Endodermal cell (in vitro differentiated cells): ENCODE measurements around the gene NFIL3. TPM values are rescaled to one million over a fixed set of nuclear protein-coding genes. Genes with fewer than 3 reads are reported as not detected.
"Not testable (repeated sequence)": the region's sequence is repeated elsewhere in the genome, so short reads cannot be mapped to it uniquely, and the experiment has no call there.

Experiments used
- DNase-seq: peaks from one replicate; pipeline ENCODE4 v3.0.0-alpha.2; 2017
- H3K27ac ChIP-seq: 2 replicates; pipeline ENCODE4 v1.5.1; 2013; ENCODE audit warnings: mild to moderate bottlenecking, low read depth, low read length, moderate library complexity
- H3K27me3 ChIP-seq: 2 replicates; pipeline ENCODE4 v1.6.1; 2013; ENCODE audit warnings: mild to moderate bottlenecking, low read length, moderate library complexity; ENCODE audit not compliant: insufficient read depth, control insufficient read depth, poor library complexity, severe bottlenecking
- H3K36me3 ChIP-seq: 2 replicates; pipeline ENCODE4 v1.7.0; 2013; ENCODE audit warnings: mild to moderate bottlenecking, low read length, moderate library complexity; ENCODE audit not compliant: control insufficient read depth, insufficient read depth
- H3K4me1 ChIP-seq: one replicate; pipeline ENCODE4 v1.7.0; 2013; ENCODE audit warnings: low read length; ENCODE audit not compliant: control insufficient read depth, insufficient read depth
- H3K4me3 ChIP-seq: 2 replicates; pipeline ENCODE4 v1.5.1; 2013; ENCODE audit warnings: mild to moderate bottlenecking, low read length, moderate library complexity
- H3K9ac ChIP-seq: 2 replicates; pipeline ENCODE4 v1.6.1; 2013; ENCODE audit warnings: mild to moderate bottlenecking, low read length, moderate library complexity; ENCODE audit not compliant: poor library complexity, severe bottlenecking; ENCODE audit errors: extremely low read depth
- H3K9me3 ChIP-seq: 2 replicates; pipeline ENCODE4 v1.6.1; 2013; ENCODE audit warnings: mild to moderate bottlenecking, low read length, moderate library complexity; ENCODE audit not compliant: control insufficient read depth
- H3K27ac Mint-ChIP-seq: 2 replicates; pipeline ENCODE4 v1.8.0; 2020; ENCODE audit warnings: mixed read lengths
- H3K27me3 Mint-ChIP-seq: 2 replicates; pipeline ENCODE4 v1.8.0; 2021; ENCODE audit warnings: mild to moderate bottlenecking, mixed read lengths; ENCODE audit not compliant: insufficient read depth
- H3K36me3 Mint-ChIP-seq: 2 replicates; pipeline ENCODE4 v1.8.0; 2020; ENCODE audit warnings: low read depth, mixed read lengths
- H3K4me1 Mint-ChIP-seq: 2 replicates; pipeline ENCODE4 v1.8.0; 2020; ENCODE audit warnings: mixed read lengths
- H3K4me3 Mint-ChIP-seq: 2 replicates; pipeline ENCODE4 v1.8.0; 2020; ENCODE audit warnings: mild to moderate bottlenecking, moderate library complexity, mixed read lengths
- H3K9me3 Mint-ChIP-seq: 2 replicates; pipeline ENCODE4 v1.8.0; 2020; ENCODE audit warnings: mild to moderate bottlenecking, mixed read lengths
- CTCF ChIP-seq: fragments of 200-600 bp; sonication (generic); conservative IDR thresholded peaks from 2 replicates; pipeline ENCODE4 v1.5.0; 2021; ENCODE audit warnings: antibody characterized with exemption, mild to moderate bottlenecking
- WGBS, 2 experiments: methylation state at CpG; one replicate each; pipeline versions ENCODE4 v1.1.5 to v1.1.7; 2013; ENCODE audit warnings: missing lambda C conversion rate in 2 of 2, mixed read lengths in 1 of 2; ENCODE audit not compliant: insufficient coverage in 1 of 2, insufficient read length in 1 of 2; 5-methylcytosine and 5-hydroxymethylcytosine counted together
- total RNA-seq, 2 donors: library from RNA; stranded (reverse); fragmentation: NEBNext Ultra II Directional in 1 of 2; extraction: Animal tissue kit (Norgen Biotek cat#: 25700) in 1 of 2; gene quantifications; 2 replicates in 1 of 2; 3 replicates in 1 of 2; pipeline ENCODE4 v1.2.1, GENCODE V29; 2021

The NFIL3 gene
- total RNA-seq, 2 donors from 2014 or later = 13.5 to 17.4 TPM

DNA sequence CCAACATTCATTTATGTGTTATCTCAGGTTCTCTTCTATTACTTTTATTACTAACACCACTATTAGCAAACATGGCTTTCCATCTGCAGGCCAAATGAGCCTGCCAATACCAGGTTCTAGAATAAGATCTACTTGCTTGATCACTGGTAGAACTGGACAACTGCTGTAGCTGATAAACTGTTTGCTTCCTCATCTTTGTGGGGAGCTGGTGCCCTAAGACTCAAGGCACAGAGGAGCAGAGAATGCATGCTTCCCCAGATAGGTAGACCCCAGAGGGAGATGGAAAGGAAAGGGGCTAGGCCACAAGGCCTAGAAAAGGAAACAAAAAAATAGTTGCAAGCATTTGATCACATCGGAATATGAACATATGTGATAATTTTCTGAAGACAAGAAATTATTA is 31.2 kb downstream of the NFIL3 start:
- WGBS, 2 experiments = no CpG with 5 or more reads among the region's 1 CpG
- Mint-ChIP-seq H3K27ac (no peak overlapping the region), H3K36me3 (no peaks in the 10 kb centered on the region), H3K9me3 (no peaks in the 10 kb centered on the region), H3K4me1 (no peaks in the 10 kb centered on the region), H3K4me3 (no peak overlapping the region), H3K27me3 (peaks cover 8% of the 10 kb centered on the region)
- Histone ChIP-seq H3K9ac (no peak overlapping the region), H3K27ac (no peak overlapping the region), H3K27me3 (no peaks in the 10 kb centered on the region), H3K4me1 (no peaks in the 10 kb centered on the region), H3K4me3 (no peak overlapping the region), H3K36me3 (no peaks in the 10 kb centered on the region), H3K9me3 (no peaks in the 10 kb centered on the region)
- no peak for DNase-seq
- no peak for TF ChIP-seq CTCF

- H3K27me3 Mint-ChIP-seq = peaks cover 8% of the 10 kb centered on the region
- no peaks in the 10 kb centered on the region for H3K4me1 Mint-ChIP-seq
- DNase-seq = no peak
- H3K36me3 Mint-ChIP-seq = no peaks in the 10 kb centered on the region
- H3K27ac Mint-ChIP-seq = no peak overlapping the region
- Histone ChIP-seq H3K4me3 (no peak overlapping the region), H3K9ac (no peak overlapping the region), H3K36me3 (no peaks in the 10 kb centered on the region), H3K9me3 (no peaks in the 10 kb centered on the region), H3K27ac (no peak overlapping the region), H3K27me3 (no peaks in the 10 kb centered on the region), H3K4me1 (no peaks in the 10 kb centered on the region)
- no peak overlapping the region for H3K4me3 Mint-ChIP-seq
- H3K9me3 Mint-ChIP-seq = no peaks in the 10 kb centered on the region
- WGBS, 2 experiments = 95% methylated on average over 2 of the region's 2 CpGs; no CpG with 5 or more reads in 1 of the 2 experiments
- no peak for TF ChIP-seq CTCF
These were observed 31.8 kb downstream of the NFIL3 start for GRCh38 chr9:91391818-91392217.

DNA sequence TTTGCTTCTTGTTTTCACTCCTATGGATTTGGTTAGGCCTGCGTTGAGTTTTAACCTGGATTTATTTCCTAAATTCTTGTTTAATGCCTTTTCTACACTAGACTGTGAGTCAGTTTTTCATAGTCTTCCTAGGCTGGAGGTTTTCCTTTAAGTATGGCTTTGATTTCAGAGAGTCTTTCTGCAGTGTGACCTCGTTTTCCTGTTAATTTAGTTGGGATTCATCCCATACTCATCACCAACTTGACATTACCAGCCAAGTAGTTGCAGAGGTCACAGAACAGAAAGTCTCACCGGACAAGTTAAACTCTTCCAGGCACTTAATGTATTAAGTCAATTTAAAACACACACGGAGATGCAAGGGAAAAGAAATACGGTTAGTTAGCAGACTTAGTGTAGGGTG is 32.2 kb downstream of the NFIL3 start:
- no peak overlapping the region for H3K9ac ChIP-seq
- H3K4me1 Mint-ChIP-seq = no peaks in the 10 kb centered on the region
- H3K4me3 Mint-ChIP-seq = no peak overlapping the region
- peaks cover 8% of the 10 kb centered on the region for H3K27me3 Mint-ChIP-seq
- no peaks in the 10 kb centered on the region for H3K9me3 Mint-ChIP-seq
- H3K27ac ChIP-seq = no peak overlapping the region
- DNase-seq = no peak
- no peaks in the 10 kb centered on the region for H3K27me3 ChIP-seq
- no peak for TF ChIP-seq CTCF
- H3K9me3 ChIP-seq = no peaks in the 10 kb centered on the region
- no peak overlapping the region for H3K27ac Mint-ChIP-seq
- no peaks in the 10 kb centered on the region for H3K36me3 ChIP-seq
- no peak overlapping the region for H3K4me3 ChIP-seq
- no peaks in the 10 kb centered on the region for H3K4me1 ChIP-seq
- no peaks in the 10 kb centered on the region for H3K36me3 Mint-ChIP-seq
- 92 to 100% methylated on average over 1 to 5 of the region's 5 CpGs for WGBS, 2 experiments

DNA sequence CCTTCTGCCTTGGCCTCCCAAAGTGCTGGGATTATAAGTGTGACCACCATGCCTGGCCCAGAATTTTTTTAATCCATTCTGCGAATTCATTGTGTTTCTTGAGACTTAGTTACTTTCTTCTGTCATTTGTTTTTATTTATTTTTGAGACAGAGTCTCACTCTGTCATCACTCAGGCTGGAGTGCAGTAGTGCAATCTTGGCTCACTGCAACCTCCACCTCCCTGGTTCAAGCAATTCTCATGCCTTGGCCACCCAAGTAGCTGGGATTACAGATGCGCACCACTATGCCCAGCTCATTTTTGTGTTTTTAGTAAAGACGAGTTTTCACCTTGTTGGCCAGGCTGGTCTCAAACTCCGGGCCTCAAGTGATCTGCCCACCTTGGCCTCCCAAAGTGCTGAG is 33.9 kb downstream of the NFIL3 start:
- not testable (repeated sequence) for H3K27ac Mint-ChIP-seq, H3K36me3 ChIP-seq, H3K4me1 Mint-ChIP-seq, H3K4me3 Mint-ChIP-seq, H3K27me3 ChIP-seq, H3K9me3 ChIP-seq, H3K4me1 ChIP-seq, H3K27me3 Mint-ChIP-seq, H3K27ac ChIP-seq, H3K36me3 Mint-ChIP-seq, H3K9ac ChIP-seq, H3K4me3 ChIP-seq, DNase-seq, H3K9me3 Mint-ChIP-seq
- WGBS, 2 experiments = 94 to 98% methylated on average over 4 of the region's 4 CpGs
